HTR-8/SVneo (cell line): ENCODE data around the gene TREH.
A peak's percentile ranks its signal among the peaks of the same experiment; 100 is the strongest.

ENCODE experiments used
- DNase-seq: peaks from one replicate; pipeline ENCODE4 v3.0.0; 2011; ENCODE audit warnings: low spot score, mixed read lengths; ENCODE audit not compliant: insufficient read length
- FAIRE-seq: peaks from 2 replicates; lab custom pipeline; 2011; peaks lifted over from hg19 to GRCh38; lab: Jason Lieb, UNC

The TREH gene

DNA sequence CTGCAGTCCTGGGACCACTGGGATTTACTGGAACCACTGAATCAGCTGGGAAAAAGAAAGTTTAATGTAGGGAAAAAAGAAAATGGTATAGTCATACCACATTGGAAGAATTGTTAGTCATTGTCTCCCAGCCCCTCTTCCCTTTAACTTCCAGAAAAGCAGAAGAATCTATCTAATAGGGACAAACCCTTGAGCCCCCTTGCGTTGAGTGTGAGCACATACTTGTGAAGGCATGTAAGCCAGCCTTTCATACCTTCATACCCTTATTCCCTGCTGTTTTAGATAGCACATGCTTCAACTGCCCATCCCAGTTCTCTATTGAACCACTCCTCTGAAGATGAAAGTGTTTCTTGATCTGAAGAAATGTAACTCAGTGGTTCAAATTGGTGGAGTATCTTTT, 6.6 kb downstream of the TREH start:
- DNase-seq (no peak), FAIRE-seq (no peak)

DNA sequence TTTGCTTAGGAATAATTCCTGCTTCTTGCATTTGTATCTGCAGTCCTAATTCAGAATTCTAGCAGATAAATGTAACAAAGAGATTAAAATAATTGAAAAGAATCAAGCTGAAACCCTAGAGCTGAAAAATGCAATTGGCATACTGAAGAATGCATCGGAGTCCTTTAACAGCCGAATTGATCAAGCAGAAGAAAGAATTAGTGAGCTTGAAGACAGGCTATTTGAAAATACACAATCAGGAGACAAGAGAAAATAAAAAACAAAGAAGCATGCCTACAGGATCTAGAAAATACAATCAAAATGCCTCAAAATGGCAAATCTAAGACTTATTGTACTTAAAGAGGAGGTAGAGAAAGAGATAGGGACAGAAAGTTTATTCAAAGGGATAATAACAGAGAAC, 8.2 kb downstream of the TREH start:
- no peak for DNase-seq
- no peak for FAIRE-seq

DNA sequence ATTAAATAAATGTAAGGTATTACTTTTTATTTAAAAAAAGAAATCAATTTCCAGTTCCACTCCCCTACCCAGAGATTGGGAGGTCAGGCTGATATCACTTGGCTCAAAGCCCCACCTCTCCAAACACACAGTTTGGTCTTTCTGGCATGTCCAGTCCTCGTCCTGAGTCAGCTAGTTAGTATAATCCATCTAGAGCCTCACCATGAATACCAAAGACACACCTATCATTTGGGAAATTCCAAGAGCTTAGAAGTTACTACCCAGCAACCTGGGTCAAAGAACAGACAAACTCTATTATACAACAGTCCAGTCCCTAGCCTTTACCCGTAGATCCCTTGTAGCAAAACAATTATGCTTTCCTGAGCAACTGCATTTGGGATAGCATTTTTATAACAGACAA, 9.4 kb downstream of the TREH start:
- FAIRE-seq = no peak
- no peak for DNase-seq

DNA sequence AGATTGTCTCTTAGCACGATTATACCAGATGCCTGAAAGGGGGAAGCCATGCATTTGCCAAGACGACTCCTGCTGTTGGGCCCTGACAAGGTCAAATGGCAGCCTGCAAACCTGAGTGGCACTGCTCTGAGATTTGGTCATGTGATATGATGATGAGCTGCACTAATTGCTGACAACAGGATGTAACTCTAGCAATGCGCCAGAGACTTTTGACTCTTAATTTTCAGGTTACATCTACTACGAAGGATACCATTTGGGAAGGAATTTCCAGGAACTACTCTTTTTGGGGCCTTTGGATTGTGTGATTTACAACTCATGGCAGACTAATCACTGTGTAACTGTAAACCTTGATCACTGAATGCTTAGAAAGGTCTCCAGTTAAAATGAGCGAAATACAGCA, 13.1 kb downstream of the TREH start:
- no peak for DNase-seq
- FAIRE-seq = no peak

DNA sequence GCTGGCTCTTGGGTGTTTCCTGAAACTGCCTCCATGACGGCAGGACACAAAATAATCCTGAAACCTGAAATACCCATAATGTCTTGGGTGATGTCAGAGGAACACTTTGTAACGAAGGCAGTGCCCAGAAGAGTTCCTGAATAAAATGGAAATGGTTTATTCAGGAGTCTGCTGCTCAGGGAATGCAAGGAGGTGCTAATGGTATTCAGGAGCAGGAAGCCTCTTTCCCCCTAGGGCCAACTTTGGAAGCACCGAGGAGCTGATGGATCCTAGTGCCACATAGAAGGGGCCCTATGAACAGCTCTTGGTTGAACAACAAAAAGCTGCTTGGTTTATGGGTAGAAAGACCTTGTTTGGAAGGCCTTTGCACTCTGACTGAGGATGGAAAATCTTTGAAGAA, 15.5 kb downstream of the TREH start:
- DNase-seq = no peak
- FAIRE-seq = no peak

DNA sequence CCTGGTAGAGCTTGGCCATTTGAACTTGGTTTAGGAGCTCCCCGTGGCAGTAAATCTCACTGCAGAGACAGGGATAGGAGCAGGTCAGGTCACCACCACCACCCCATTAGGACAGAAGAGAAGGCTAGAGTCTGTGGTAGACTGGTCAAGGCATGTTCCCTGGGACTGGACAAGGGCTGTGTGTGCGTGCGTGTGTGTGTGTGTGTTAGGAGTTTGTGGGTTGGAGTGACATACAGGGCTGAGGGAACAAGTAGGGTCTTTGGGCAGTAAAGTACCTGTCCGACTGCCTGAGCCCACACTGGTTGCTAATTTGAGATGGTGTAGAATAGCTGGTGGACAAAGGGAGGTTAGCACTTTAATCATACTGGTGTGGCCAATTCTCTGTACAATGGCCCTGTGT, 16.1 kb downstream of the TREH start:
- no peak for DNase-seq
- peak; percentile 52 for FAIRE-seq

DNA sequence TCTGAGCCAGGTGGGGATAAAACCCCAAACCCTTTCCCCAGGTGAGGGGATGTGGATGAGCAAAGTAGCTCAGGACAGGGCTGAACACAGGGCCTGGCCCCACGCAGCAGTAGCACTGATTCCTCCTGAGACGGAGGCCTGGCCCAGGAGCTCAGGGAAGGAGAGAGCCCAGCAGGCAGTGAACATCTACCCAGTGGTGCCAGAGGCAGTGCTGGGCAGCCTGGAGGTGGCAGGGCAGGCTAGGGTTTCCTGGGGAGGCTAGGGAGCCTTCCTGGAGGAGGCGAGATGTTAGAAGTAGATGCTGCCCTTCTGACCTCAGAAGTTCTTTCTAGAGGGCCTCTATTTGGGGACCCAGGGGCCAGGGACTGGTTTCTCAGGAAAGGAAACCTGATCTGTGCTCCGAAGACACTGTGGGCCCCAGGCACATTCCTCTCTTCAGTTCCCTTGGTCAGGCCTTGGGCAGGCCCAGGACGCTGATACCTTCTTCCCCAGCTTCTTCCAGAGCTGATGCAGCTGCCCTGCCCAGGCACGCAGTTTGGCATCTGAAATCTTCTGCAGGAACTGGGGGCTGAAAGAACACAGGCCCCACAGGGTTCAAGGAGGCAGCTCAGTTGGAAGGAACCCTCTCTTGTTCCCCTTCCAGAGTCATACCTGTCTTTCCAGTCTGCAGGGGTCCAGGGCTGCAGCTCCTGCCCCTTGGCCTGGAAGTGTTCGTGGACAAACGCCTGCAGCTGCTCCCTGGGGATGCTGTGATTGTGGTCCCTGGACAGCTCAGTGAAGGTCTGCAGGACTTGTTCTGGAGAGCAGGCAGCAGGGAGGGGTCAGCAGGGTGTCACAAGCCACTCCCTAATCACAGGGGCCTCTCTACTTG, 16.8 kb downstream of the TREH start:
- FAIRE-seq = no peak

DNA sequence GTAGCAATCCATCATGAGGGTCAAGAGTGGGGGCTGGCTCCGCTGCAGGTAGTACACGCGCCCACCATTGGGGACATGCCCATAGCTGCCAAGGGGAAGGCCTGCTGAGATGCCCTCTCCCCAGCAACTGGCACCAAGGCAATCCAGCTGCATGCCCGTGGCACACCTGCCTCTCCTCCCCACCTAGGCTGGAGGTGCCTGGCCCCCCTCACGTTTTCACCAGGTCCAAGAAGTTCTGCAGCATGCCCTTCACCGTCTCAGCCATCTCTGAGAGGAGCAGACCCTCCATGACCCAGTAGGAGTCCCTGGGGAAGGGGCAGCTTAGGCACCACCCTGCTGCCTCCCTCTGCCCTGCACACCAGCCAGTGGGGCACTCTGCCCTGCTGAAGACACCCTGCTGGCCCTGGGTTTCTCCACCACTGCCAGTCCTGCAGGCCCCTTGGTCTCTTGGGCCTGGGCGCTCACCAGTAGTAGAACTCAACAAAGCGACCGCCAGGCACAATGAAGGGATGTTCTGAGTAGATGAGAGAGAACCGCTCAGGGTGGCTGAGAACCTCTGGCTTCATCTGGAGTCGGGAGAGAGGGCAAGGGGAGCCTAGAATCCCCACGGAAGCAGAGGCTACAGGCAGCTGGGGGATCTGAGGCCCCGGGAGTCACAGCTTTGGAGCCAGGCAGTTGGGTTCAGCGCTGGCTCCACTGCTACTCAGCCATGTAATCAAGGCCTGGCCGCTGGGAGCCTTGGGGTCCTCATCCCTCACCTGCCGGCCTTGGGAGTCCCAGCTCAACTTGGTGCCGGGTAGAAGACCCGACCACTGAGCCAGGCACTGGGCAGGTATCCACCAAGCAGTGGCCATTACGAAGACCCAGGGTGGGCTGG, 17.8 kb downstream of the TREH start:
- no peak for FAIRE-seq
- no peak for DNase-seq

More for the DNA sequence above, 16.8 kb downstream of the TREH start:
- no peak for DNase-seq

DNA sequence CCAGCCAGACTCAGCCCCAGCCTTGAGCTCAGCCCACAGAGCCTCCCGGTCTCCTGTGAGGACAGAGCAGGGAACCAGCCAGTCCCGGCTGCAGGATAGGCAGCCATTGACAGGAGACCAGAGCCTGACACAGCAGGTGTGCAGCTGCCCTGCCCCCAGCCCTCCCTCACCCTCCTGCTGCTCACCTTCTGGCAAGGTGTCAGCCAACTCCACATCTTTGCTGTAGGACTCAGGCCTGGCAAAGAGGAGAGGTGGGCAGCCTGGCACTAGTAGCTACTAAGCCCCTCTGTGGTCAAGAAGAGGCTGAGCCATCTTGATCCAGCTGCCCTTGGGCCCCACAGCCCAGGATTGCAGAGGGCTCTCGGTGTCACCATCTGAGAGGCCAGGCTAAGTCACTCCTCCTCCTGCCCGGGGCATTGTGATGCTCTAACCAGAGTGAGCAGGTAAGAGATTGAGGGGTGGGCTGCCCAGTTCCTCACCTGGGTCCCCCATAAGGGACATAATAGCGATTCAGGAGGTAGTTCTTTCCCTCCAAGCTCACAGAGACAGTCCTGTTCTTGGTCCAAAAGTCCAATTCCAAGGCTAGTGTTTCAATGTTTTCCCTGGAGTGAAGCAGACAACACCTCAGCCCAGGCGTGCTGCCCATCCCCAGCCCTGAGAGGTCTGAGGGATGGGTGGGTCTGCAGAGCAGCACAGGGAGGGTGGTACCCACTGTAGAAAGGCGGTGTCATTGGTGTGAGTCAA, 18.6 kb downstream of the TREH start:
- FAIRE-seq (no peak), DNase-seq (no peak)

DNA sequence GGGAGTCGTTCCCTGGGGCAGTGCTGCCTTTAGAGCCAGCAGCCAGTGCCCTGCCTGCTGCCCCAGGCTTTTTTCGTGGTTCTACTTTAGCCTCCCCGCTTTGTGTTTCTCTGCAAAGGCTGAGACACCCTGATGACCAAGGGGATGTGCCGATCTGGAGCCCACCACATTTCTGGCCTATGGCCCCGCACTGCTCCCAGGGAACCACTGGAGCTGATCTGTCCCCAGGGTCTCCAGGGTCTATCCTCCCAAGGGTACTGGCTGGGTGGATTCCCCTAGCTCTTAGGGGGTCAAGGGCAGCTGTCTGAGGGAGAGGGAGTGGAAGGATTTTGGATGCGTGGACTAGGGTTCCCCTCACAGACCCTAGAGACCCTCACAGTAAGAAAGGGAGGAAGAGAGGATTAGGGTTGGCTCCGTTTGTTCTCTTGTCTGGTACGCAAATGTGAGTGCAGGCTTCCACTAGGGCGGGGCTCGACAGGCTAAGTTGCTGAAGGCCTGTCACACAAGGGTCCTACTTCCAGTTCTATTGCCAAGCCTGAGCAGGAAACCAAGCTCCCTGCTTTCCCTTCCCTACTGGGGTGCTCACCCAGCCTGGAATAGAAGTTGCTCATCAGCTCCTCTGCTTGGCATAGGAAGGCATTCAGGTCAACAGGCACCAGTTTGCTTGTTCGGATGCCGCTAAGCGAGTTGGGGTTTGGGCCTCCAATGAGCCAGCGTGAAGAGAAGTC, 19.3 kb downstream of the TREH start:
- DNase-seq = no peak
- FAIRE-seq = no peak

DNA sequence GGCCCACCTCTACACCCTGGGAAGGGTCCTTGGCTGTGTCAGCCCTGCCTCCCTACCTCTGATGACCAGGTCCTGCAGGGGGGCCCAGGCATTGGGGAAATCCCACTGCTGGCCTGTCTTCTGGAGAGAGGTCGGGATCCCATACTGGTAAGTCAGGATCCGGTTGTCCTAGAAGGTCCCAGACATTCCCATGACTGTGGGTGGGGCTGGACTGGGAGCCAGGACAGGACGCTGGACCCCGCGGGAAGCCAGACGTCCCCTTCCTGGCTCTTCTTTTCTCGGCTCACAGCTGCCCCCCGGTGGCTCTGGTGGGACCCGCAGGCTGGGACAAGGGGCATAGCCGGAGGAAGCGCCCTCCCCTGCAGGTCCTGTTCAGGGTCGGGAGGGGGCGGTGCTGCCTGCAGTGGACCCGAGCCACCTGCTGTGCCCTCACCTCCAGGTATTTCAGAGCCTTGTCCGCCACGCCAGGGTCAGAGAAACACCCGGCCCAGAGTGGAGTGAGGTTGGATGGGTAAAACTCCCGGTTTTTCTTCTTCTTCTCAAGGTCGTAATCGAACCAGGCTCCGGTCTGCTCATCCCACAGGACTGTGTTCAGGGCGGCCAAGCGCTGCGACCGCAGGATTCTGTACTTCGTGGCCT, 20.0 kb downstream of the TREH start:
- FAIRE-seq (peak; percentile 96), DNase-seq (peak; percentile 94)

DNA sequence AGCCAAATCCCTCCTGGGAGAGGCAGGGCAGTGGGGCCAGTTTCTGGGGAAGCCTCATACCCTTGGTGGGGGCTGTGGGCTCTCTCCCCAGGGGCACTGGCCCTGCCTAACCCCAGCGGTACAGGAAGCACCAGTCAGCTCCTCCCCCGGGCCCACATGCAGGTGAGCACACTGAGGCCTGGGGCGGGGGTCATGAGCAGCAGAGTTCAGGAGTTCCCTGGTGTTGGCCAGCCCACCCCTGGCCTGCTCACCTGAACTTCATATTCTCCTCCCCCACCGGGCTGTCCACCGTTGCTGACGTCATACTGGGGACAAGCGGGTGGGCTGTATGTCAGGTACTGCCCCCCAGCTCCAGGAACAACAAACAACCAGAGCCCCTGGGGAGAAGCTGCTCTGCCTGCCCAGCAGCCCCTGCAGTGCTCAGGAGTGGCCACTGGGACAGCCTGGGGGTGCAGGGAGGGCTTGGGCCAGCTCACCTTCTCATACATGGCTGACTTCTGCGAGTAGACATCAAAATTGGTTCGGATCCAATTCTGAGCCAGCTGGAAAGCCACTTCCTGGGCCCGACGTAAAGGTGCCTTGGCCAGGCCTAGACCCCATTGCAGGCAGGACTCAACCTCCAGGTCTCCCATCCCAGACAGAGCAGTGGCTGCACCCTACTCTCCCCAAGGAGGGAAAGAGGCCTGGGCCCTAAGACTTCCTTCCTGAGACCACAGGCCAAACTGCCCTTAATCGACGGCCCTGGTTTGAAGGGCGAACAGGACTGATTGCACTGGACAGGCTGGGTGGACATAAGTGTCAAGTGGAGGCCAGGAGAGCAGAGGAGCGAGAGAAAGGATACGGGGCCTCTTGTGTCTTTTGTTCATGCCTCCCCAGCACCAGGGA, 20.8 kb downstream of the TREH start:
- no peak for FAIRE-seq
- no peak for DNase-seq

DNA sequence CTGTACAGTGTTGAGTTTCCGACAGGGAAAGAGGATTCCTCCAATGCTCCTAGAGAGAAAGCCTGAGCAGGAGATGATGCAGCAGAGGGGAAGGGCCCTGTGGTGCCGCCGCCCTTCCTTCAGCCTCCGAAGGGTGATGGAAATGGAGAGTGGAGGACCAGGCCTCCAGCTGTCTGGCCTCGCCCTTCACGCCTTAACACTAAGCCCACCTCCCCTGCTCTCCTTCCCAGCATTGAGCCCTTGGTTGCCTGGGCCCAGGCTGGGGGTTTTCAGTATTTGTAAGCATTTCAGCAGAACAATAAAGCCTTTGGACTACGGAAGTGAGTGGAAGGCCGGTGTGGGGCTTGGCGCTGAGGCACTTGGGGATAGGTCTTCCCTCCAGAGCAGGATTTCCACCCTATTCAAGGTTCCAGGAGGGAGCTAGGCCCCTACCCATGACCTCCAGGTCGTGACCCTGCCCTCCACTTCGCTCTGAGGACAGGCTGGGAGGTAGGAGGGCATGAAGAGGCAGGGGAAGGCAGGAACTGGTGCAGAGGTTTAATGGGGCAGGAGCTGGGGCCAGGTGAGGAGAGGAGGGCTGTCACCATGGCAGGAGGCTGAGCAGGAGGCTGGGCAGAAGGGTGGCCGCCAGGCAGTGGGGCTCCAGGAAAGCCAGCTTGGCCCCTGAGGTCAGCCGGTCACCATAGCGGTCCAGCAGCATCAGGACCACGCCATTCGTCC, 21.6 kb downstream of the TREH start:
- DNase-seq = no peak
- FAIRE-seq = no peak

DNA sequence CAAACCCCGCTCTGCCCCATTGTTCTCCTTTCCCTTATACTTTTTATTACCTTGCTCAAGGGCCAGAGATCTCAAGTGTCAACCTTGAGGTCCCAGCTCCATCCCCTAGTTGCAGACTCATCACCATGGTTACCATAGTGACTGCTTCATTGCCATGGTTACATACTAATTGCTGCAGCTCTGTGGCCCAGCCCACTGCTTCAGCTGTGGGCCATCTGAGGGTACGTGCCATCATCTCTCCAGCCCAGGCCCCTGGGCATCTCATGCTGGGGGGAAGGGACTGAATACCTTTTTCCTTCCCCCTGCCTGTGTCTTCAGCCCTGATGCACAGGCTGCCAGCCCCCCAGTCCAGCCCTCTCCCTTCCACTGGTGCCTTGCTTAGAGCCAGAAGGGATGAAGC, 22.2 kb downstream of the TREH start:
- no peak for DNase-seq

DNA sequence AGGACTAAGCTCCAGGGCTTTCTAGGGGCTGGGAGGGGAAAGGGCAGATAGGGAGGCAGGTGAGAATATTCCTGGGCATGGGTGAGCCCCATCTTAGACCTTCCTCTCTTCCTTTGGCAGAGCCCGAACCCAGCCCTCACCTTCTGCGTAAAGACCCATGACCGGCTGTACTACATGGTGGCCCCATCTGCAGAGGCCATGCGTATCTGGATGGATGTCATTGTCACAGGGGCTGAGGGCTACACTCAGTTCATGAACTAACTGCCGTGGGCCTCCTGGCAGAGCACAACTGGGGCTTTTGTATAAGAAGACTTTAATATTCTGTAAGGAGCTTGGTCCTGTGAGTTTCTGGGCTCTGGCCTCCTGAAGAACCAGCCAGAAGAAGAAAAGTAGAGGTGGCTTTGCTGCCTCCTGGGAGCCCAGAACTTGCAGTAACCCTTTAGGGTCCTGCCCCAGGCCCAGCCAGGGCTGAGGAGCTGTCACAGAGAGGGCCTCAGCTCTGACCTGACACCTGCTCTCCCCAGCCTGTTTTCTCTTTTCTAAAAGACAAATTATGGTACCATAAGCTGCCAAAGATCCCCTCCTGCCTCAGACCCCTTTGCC, 22.8 kb downstream of the TREH start:
- FAIRE-seq = no peak
- DNase-seq = no peak

More for the DNA sequence above, 22.2 kb downstream of the TREH start:
- FAIRE-seq = no peak

DNA sequence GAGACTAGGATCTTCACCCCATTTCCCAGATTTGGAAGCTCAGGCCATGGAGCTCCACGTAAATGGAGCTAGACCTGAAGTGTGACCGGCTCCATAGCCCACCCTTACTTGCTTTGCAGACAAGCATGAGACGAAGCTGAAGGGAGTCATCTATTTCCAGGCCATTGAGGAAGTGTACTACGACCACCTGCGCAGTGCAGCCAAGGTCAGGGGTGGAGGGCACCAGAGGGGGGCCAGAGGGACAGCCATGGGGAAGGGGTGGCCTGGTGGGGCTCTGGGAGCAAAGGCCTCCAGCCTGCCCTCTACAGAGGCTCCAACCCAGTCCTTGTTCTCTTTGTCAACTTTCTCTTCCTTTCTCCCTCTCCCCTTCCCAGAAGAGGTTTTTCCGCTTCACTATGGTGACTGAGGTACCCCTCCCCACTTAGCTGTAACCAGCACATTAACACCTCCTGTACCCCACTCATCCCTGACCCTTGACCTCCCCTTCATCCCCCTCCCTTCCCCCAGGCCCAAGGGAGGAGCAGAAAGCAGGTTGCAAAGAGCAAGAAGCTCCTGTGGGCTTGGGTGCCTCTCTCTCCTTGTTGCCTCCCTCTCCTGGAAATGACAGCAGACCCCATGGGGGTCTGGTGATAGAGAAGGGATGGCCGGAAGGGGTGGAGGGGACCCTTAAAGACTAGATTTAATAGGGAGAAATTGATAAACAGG, 23.8 kb downstream of the TREH start:
- no peak for FAIRE-seq
- DNase-seq = no peak
